Upper lobe of left lung (tissue), 6 donors: ENCODE measurements around the gene GTPBP10. TPM values are rescaled to one million over a fixed set of nuclear protein-coding genes. Genes with fewer than 3 reads are reported as not detected.

Experiments used
- ATAC-seq, 2 donors: fragments of 200-7000 bp; cut with Tn5 transposase; one replicate each; pipeline ENCODE4 v1.9.1; 2022; ENCODE audit warnings: mild to moderate bottlenecking in 2 of 2, moderate library complexity in 2 of 2; ENCODE audit not compliant: low FRiP score in 2 of 2
- DNase-seq, 2 donors: peaks; one replicate each; pipeline ENCODE4 v3.0.0-alpha.2; 2019 to 2020
- H3K27ac ChIP-seq, 4 donors: fragments of 200-600 bp; sonication (generic); one replicate each; pipeline ENCODE4 v1.5.1; 2016 to 2019
- H3K27me3 ChIP-seq, 4 donors: fragments of 200-600 bp; sonication (generic); one replicate each; pipeline ENCODE4 v1.5.1; 2017 to 2019
- H3K36me3 ChIP-seq, 4 donors: fragments of 200-600 bp; sonication (generic); one replicate each; pipeline ENCODE4 v1.5.1; 2016 to 2019
- H3K4me1 ChIP-seq, 4 donors: fragments of 200-600 bp; sonication (generic); one replicate each; pipeline ENCODE4 v1.5.1; 2018 to 2019
- H3K4me3 ChIP-seq, 4 donors: fragments of 200-600 bp; sonication (generic); one replicate each; pipeline ENCODE4 v1.5.1; 2017 to 2019; ENCODE audit warnings: mild to moderate bottlenecking in 2 of 4, moderate library complexity in 1 of 4
- H3K9me3 ChIP-seq, 4 donors: fragments of 200-600 bp; sonication (generic); one replicate each; pipeline ENCODE4 v1.5.1; 2018 to 2019
- EP300 ChIP-seq, 4 donors: sonication (generic); formaldehyde crosslinking; IDR thresholded peaks; one replicate each; pipeline ENCODE4 v1.5.1; 2017; ENCODE audit warnings: antibody characterized with exemption in 4 of 4, control low read depth in 2 of 4
- POLR2A ChIP-seq, 4 donors: fragments of 450-650 bp; IDR thresholded peaks; one replicate each; pipeline ENCODE4 v1.5.1; 2016 to 2017; ENCODE audit warnings: antibody characterized with exemption in 4 of 4, mild to moderate bottlenecking in 2 of 4
- POLR2AphosphoS5 ChIP-seq, 2 donors: sonication (generic); formaldehyde crosslinking; IDR thresholded peaks; one replicate each; pipeline ENCODE4 v1.5.1; 2017; ENCODE audit warnings: antibody characterized with exemption in 2 of 2
- WGBS, 2 donors: methylation state at CpG; one replicate each; pipeline ENCODE4 v1.1.5; 2017 to 2018; 5-methylcytosine and 5-hydroxymethylcytosine counted together
- total RNA-seq, 6 donors: library from RNA; depleted of rRNA in 4 of 6; stranded (reverse); fragments of >200 nt in 4 of 6; gene quantifications; one replicate each; pipeline versions ENCODE4 v1.1.0 to v1.2.1, GENCODE V29; 2016 to 2021
- TF ChIP-seq, protein P1 (sequence below), 6 experiments: fragments of 450-650 bp in 4 of 6; fragments of 200-600 bp in 2 of 6; sonication (generic) in 2 of 6; IDR thresholded peaks; one replicate each; pipeline ENCODE4 v1.5.1; 2016 to 2019; ENCODE audit warnings: antibody characterized with exemption in 6 of 6
- donor health status: DM: no; HTN: no; CAD: no; lungs with moderate emphysema.
- donor health status: DM: no; HTN: yes; CAD: no; lungs with severe emphysema.

Gene GTPBP10
- total RNA-seq, 6 donors from 2014 or later: 11.2 to 25.1 (median 19.1) TPM

DNA sequence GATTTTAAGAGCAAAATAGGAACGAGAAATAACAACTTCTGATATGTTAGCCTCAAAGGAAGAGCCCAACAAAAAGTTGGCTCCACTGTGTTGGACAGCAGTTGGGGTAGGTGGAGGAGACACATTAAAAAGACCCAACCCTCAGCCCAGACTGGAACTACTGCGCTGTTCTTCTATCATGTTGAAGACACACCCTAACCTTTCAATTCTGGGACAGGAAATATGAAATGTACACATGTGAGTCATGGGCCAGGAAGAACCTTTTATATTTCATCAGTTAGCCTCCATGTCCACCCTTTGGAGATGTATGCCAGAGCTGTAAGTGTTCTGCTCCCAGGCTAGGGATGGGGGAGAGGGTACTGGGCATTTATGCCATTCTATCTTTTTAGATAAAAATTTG, 78.9 kb downstream of the GTPBP10 start:
- ATAC-seq (no peak), DNase-seq (no peak)
- 0 to 76% methylated on average over 2 of the region's 2 CpGs for WGBS, 2 donors
- TF ChIP-seq POLR2AphosphoS5 (IDR thresholded peaks at IDR 0.05) (no peak), POLR2A (IDR thresholded peaks at IDR 0.05) (no peak), EP300 (IDR thresholded peaks at IDR 0.05) (no peak)
- TF ChIP-seq, protein P1, sequence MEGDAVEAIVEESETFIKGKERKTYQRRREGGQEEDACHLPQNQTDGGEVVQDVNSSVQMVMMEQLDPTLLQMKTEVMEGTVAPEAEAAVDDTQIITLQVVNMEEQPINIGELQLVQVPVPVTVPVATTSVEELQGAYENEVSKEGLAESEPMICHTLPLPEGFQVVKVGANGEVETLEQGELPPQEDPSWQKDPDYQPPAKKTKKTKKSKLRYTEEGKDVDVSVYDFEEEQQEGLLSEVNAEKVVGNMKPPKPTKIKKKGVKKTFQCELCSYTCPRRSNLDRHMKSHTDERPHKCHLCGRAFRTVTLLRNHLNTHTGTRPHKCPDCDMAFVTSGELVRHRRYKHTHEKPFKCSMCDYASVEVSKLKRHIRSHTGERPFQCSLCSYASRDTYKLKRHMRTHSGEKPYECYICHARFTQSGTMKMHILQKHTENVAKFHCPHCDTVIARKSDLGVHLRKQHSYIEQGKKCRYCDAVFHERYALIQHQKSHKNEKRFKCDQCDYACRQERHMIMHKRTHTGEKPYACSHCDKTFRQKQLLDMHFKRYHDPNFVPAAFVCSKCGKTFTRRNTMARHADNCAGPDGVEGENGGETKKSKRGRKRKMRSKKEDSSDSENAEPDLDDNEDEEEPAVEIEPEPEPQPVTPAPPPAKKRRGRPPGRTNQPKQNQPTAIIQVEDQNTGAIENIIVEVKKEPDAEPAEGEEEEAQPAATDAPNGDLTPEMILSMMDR (IDR thresholded peaks at IDR 0.05): no peak
- H3K4me3 ChIP-seq: no peak overlapping the region
- no peak overlapping the region for H3K27ac ChIP-seq
- no peaks in the 10 kb centered on the region for H3K9me3 ChIP-seq
- H3K4me1 ChIP-seq: no peaks in the 10 kb centered on the region
- no peaks in the 10 kb centered on the region for H3K27me3 ChIP-seq
- H3K36me3 ChIP-seq: no peaks in the 10 kb centered on the region

DNA sequence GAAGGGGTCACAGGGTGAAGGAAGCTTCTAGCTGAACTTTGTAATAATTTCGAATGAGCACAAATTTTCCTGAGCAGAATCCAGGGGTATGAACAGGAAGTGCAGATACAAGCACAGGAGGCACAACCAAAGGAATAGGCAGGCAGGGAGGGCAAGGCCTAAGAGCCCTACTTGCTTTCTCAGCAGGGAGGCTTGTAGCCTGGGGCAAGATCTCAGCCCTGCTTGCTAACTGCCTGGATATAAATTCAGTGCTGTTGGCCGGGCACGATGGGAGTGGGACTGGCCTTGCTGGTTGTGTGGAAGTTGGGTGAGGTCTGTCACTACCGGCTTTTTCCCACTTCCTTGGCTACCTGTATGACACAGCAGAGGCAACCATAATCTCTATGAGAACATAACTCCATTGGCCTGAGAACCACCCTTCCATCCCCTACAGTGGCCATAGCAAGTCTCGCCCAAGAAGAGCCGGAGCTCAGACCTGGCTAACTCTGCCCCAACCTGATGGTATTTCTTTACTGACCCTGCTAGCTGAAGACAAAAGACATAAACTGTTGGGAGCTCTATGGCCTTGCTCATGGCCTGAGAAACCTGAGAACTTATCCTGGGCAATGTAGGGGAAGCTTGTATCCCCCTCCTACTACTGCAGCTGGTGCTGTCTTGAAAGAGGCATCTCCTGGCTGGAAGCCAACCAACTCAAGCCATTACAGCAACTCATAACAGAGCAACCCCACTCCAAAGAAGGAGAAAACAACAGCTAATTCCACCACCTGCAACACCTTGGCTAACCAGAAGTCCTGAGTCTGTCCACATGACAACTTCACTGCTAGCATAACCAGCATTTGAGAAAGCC, 84.3 kb downstream of the GTPBP10 start:
- H3K4me3 ChIP-seq: no peak overlapping the region
- DNase-seq (no peak), ATAC-seq (no peak)
- no peak overlapping the region for H3K27ac ChIP-seq
- H3K27me3 ChIP-seq: no peaks in the 10 kb centered on the region
- 89 to 96% methylated on average over 5 to 6 of the region's 6 CpGs for WGBS, 2 donors
- no peak for TF ChIP-seq EP300 (IDR thresholded peaks at IDR 0.05)
- TF ChIP-seq, protein P1 (IDR thresholded peaks at IDR 0.05): no peak
- TF ChIP-seq POLR2A (IDR thresholded peaks at IDR 0.05): no peak
- TF ChIP-seq POLR2AphosphoS5 (IDR thresholded peaks at IDR 0.05): no peak
- H3K36me3 ChIP-seq: no peaks in the 10 kb centered on the region
- H3K9me3 ChIP-seq: peaks cover 0 to 11% (median 4%) of the 10 kb centered on the region in 4 donors
- no peaks in the 10 kb centered on the region for H3K4me1 ChIP-seq

DNA sequence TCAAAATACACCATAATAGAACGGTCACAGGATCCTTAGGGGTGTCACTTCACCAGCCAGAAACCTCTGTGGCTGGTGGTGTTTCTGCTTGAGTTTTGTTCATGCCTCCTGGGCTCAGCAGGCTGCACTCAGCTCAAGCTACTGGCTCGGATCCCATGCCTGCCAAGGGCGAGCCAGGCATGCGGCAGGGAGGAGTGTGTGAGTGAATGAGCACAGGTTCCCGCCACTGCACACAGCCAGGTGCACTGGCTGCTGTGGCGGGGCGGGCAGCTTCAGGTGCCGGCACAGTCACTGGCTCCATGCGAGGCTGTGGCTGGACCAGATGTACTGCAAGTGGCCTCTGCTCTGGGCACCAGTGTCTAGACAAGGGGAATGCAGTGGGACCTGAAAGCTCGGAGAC, 86.2 kb downstream of the GTPBP10 start:
- WGBS, 2 donors: 61 to 75% methylated on average over 2 to 10 of the region's 10 CpGs
- Histone ChIP-seq H3K4me3 (no peak overlapping the region), H3K27me3 (no peaks in the 10 kb centered on the region), H3K27ac (no peak overlapping the region), H3K36me3 (no peaks in the 10 kb centered on the region), H3K9me3 (peaks cover 0 to 13% (median 7%) of the 10 kb centered on the region in 4 donors), H3K4me1 (no peaks in the 10 kb centered on the region)
- TF ChIP-seq POLR2A (IDR thresholded peaks at IDR 0.05) (no peak), POLR2AphosphoS5 (IDR thresholded peaks at IDR 0.05) (no peak)
- DNase-seq: peak in 1 of 2 donors; percentile 63
- ATAC-seq: no peak

DNA sequence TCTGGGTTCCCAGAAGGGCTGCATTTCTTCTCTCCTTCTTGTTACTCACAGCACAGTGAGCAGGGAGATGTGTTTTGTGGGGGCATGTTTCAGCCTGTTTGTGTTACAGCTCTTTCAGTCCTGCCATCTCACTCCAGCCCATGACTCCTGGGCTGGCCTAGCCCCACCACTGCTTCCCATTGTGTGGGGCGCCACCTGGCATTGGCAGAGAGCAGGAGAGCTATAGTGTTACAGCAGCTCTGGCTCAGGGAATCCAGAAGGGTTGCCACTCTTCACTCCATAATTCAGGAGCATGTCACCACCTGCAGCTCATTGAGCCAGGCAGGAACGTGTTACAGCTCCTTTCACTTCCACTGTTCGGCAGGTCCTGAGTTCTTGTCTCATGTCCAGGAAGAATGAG, 86.7 kb downstream of the GTPBP10 start:
- DNase-seq: no peak
- no peak for TF ChIP-seq POLR2A (IDR thresholded peaks at IDR 0.05)
- TF ChIP-seq, protein P1 (IDR thresholded peaks at IDR 0.05): no peak
- no peak for TF ChIP-seq EP300 (IDR thresholded peaks at IDR 0.05)
- no peak for TF ChIP-seq POLR2AphosphoS5 (IDR thresholded peaks at IDR 0.05)
- no peaks in the 10 kb centered on the region for H3K27me3 ChIP-seq
- H3K27ac ChIP-seq: no peak overlapping the region
- peaks cover 0 to 13% (median 7%) of the 10 kb centered on the region in 4 donors for H3K9me3 ChIP-seq
- H3K4me1 ChIP-seq: no peaks in the 10 kb centered on the region
- 71 to 97% methylated on average over 2 to 3 of the region's 3 CpGs for WGBS, 2 donors
- no peak for ATAC-seq
- no peaks in the 10 kb centered on the region for H3K36me3 ChIP-seq
- no peak overlapping the region for H3K4me3 ChIP-seq

Other genes with a start within 250 kb of the GTPBP10 start
- 10 to 100 TPM in 2 of 6 donors, 1 to 10 TPM in 4; 1.4 to 15.3 (median 4.8) TPM for gene STEAP1, start 192.2 kb upstream of the GTPBP10 start, total RNA-seq
- gene STEAP2, start 135.0 kb upstream of the GTPBP10 start, total RNA-seq: 10 to 100 TPM in 2 of 6 donors, 1 to 10 TPM in 4; 2.6 to 18.7 (median 8.1) TPM
- 10 to 100 TPM in 2 of 6 donors, 1 to 10 TPM in 4; 3.4 to 34.9 (median 6.9) TPM for gene CFAP69, start 101.5 kb upstream of the GTPBP10 start, total RNA-seq
- gene FAM237B, start 25.4 kb upstream of the GTPBP10 start, total RNA-seq: under 1 TPM in 1 of 6 donors, not detected in 5; 0.15 TPM
- 10 to 100 TPM in 5 of 6 donors, 1 to 10 TPM in 1; 8.0 to 51.7 (median 28.1) TPM for gene CLDN12, start 56.7 kb downstream of the GTPBP10 start, total RNA-seq
- not detected for gene PTTG1IP2, start 122.9 kb downstream of the GTPBP10 start, total RNA-seq
- gene CDK14, start 249.6 kb downstream of the GTPBP10 start, total RNA-seq: 10 to 100 TPM; 21.7 to 53.4 (median 37.1) TPM